HG02870 (cell line): ENCODE measurements around the gene EPS8.

Source experiments
- ATAC-seq: cut with Tn5 transposase; IDR thresholded peaks from one replicate; pipeline ENCODE4 v1.9.1; 2021; ENCODE audit warnings: mild to moderate bottlenecking, moderate library complexity; ENCODE audit not compliant: unreplicated experiment

The EPS8 gene

GRCh38 chr12:15721316-15722115 lies 67.7 kb downstream of the EPS8 start:
- ATAC-seq = no peak

DNA sequence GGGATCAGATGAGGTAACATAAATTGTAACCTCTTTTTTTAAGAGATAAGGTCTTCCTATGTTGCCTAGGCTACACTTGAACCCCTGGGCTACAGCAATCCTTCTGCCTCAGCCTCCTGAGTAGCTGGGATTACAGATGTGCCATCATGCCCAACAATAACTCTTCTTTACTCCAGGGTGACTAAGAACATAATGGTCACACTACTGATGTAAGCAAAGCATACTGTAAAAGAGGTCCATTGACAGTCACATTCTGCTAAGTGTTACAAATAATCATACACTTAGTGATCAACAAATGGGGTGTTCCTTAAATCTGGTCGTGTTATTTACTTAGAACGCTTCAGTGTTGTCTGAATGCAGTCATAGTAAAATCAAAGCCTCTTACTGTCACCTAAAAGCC lies 68.9 kb downstream of the EPS8 start:
- no peak for ATAC-seq

DNA sequence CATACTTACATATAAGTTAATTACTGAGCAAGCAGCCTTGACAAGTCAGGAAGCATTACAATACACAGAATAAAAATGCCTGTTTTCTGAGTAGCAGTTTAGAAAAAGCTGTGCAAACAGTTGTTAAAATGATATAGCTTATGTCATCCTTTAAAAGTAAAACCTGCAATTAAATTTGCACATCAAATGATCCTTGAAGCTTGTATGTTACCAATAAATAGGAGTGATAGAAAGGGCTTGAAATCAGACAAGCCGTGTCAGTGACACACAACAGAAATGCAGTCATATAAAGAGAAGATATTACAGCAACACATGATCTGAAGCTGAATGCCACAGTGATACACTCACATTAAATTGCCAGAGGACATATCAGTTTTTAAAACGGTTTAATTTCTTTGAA lies 70.0 kb downstream of the EPS8 start:
- no peak for ATAC-seq

GRCh38 chr12:15717940-15718567 lies 71.1 kb downstream of the EPS8 start:
- no peak for ATAC-seq

DNA sequence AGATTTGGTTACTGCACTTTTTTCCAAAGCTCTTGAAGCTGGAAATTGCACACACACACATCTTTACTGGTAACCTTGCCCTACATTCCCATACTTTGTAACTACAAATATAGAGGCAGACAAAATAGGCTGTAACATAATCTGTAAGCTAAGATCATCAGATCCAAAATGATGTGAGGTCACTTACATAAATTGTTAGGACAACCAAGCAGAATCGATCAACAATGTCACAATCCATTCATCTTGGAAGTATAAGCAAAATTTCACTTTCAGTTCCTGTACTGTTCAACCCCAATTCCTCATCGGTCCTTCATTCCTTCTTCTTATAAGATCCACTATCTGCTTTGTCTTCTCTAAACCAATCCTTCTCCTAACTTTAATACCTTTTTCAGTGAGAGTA lies 72.6 kb downstream of the EPS8 start:
- ATAC-seq = no peak

DNA sequence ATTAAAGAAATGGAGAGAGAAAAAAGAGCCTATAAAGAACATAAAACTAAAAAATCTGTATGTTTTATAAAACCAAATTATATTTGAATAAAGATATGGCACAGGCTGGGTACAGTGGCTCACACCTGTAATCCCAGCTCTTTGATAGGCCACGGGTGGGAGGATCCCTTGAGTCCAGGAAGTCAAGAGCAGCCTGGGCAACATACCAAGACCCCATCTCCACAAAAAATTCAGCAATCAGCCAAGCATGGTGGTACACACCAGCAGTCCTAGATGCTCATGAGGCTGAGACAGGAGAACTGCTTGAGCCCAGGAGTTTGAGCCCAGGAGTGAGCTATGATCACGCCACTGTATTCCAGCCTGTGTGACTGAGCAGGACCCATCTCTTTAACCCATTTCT lies 74.9 kb downstream of the EPS8 start:
- ATAC-seq = no peak

GRCh38 chr12:15712823-15713660 lies 76.1 kb downstream of the EPS8 start:
- ATAC-seq = no peak

- ATAC-seq = no peak
Measured at GRCh38 chr12:15712160-15712559, 77.0 kb downstream of the EPS8 start.

DNA sequence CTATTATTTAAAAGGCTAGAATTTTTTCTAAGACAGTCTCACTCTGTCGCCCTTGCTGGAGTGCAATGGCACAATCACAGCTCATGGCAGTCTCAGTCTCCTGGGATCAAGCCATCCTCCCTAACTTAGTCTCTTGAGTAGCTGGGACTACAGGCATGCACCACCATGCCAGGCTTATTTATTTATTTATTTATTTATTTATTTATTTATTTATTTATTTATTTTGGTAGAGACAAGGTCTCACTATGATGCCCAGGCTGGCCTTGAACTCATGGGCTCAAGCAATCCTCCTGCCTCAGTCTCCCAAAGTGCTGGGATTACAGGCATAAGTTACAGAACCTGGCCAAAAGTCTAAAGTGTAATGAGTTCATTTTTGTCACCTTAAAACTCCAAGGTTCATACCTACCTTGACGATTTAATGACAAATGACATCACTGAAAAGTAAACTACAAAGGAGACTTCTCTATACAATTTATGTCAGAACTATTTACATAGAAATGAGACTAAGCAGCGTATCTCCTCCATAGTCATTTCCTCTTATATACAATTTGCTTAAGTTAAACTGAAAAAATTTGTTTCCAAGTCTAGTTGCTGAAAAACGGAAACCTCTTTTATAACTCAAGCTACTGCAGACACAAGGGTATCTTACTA lies 78.2 kb downstream of the EPS8 start:
- no peak for ATAC-seq

- no peak for ATAC-seq
Measured at GRCh38 chr12:15709551-15709950, 79.6 kb downstream of the EPS8 start.

- ATAC-seq = no peak
Measured at GRCh38 chr12:15708396-15709076, 80.7 kb downstream of the EPS8 start.

DNA sequence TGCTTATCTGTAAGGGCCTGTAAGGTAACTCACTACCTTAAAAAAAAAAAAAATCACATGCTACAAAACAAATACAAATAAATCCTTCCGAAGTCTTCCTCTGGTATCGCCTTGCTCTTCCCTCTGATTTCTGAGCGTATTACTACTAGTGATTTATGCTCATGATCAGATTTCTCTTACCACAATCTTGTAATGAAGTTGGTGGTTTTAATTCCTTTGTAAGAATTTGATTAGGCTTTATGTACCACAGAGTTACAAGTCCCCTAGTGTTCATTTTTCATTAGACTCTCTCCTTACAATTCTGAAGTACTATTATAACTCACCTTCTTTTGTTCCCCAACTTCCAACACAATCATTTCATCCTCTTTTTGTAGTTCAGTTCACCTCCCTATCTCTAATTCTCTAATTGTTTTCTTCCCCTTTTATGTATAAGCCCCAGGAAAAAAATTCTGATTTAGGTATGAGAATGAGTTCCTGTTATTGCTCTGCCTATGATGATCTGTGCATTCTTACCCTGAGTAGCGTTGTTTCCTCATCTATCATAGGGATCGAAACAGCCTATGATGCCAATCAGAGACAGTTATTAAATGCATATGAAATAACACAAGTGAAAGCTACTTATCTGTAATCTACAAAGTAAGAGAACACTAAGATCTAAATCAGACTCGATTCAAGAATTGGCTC lies 81.5 kb downstream of the EPS8 start:
- ATAC-seq = no peak

- no peak for ATAC-seq
Measured at GRCh38 chr12:15706010-15706676, 83.0 kb downstream of the EPS8 start.

DNA sequence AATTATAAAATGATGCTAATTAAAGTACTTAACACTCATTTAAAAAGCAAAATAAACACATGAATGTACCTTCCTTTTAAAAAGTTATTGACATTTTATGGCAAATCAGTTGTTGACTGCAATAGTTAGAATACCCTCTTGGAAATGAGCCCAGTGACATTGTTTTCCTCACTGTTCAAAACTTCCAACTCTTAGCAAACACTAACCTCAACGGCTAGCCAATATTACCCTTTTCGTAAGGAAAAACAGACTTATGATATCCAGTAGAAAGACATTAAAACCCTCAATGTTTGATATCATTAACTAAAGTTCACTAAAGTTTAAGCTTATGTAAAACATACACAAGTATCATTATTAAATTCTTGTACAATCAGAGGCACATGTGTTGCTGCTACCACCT lies 83.6 kb downstream of the EPS8 start:
- ATAC-seq = no peak

DNA sequence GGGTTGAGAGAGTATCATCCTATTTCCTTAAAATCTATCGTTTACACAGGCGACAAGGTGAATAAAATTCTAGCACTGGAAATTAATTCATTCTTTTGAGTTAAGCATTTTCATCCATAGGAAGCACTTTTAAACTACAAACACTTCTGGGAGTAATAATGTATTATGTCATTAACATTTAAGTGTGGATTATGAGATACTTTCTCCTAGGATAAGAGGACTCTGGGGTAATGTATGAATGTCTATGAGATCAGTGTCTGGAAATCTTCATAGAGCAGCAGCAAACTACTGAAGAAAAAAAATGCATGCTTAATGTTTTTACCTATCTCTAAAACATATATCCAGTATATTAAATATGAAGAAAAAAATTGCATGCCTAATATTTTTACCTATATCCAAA lies 86.9 kb downstream of the EPS8 start:
- ATAC-seq = no peak

- no peak for ATAC-seq
Measured at GRCh38 chr12:15701631-15702156, 87.5 kb downstream of the EPS8 start.

GRCh38 chr12:15701206-15701605 lies 88.0 kb downstream of the EPS8 start:
- ATAC-seq = peak; percentile 35

GRCh38 chr12:15700595-15700994 lies 88.6 kb downstream of the EPS8 start:
- peak; percentile 77 for ATAC-seq

DNA sequence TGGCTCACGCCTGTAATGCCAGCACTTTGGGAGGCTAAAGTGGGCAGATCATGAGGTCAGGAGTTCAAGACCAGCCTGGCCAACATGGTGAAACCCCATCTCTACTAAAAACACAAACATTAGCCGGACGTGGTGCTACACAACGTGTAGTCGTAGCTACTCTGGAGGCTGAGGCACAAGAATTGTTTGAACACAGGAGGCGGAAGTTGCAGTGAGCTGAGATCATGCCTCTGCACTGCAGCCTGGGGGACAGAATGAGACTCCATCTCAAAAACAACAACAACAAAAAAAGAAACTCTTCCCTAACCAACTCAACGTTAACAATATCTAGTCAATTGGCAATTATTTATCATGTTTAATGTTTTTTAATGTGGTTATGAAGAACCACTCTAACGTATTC lies 89.3 kb downstream of the EPS8 start:
- ATAC-seq = no peak
